ENCODE measurements around the gene PTTG2.

The PTTG2 gene

DNA sequence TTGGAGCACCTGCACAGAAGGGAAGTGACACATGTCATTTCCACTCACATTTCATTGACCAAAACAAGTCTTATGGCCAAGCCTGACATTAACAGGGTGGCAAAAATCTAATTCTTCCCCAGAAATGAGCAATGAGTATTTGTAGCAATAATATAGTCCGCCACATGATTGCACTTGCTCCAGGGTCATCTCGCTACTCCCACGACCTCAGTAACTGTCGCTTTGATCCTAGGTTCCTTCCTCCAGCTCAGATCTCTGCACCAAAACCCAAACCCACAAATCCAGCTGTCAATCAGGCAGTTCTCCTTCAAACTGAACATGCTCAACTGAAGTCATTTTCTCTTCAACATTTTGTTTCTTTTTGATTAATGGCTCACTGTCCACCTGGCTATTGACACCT is 25.2 kb upstream of the PTTG2 start:
- DNase-seq: no peak
- intact Hi-C loops (cut with DNase I; ENCODE audit: low total_unique reads): no loop called here
- H3K27ac ChIP-seq: no peak overlapping the region
- H3K9me3 ChIP-seq: no peaks in the 10 kb centered on the region
- no peaks in the 10 kb centered on the region for H3K27me3 ChIP-seq
- no peaks in the 10 kb centered on the region for H3K36me3 ChIP-seq
- TF ChIP-seq, protein P1, sequence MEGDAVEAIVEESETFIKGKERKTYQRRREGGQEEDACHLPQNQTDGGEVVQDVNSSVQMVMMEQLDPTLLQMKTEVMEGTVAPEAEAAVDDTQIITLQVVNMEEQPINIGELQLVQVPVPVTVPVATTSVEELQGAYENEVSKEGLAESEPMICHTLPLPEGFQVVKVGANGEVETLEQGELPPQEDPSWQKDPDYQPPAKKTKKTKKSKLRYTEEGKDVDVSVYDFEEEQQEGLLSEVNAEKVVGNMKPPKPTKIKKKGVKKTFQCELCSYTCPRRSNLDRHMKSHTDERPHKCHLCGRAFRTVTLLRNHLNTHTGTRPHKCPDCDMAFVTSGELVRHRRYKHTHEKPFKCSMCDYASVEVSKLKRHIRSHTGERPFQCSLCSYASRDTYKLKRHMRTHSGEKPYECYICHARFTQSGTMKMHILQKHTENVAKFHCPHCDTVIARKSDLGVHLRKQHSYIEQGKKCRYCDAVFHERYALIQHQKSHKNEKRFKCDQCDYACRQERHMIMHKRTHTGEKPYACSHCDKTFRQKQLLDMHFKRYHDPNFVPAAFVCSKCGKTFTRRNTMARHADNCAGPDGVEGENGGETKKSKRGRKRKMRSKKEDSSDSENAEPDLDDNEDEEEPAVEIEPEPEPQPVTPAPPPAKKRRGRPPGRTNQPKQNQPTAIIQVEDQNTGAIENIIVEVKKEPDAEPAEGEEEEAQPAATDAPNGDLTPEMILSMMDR (IDR thresholded peaks at IDR 0.05): no peak
- peaks cover 0 to 41% (median 14%) of the 10 kb centered on the region in 4 donors for H3K4me1 ChIP-seq
- no peak overlapping the region for H3K4me3 ChIP-seq

DNA sequence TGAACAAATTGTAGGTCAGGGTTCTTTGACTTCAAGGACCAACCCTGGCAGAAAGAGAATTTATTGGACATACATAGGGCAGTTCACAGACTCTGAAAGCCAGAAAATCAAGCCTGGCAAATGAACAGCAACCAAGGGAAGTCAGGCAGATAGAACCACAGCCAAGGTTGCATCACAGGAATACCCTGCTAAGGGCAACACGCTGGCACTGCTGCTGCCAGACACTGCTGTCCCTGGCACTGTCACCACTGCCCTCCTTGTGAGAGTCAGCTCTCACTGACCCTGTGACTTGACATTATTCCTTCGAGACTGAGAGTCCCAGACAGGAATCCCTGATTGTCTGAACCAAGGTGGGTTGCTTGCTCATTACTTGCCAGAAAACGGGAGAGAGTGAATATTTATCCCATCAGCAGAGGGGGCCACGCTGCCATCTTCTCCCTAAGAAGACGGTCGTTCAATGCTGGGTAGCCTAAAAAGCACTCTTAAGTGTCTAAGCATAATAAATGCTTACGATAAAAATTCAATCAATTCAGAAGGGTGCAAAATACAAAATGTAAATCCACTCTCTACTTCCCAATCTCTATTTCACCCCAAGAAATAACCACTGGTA is 23.2 kb upstream of the PTTG2 start:
- H3K4me1 ChIP-seq: peaks cover 0 to 34% (median 14%) of the 10 kb centered on the region in 4 donors
- peak; percentile 34 to 80 for DNase-seq
- intact Hi-C loops (cut with DNase I; ENCODE audit: low total_unique reads): no loop called here
- H3K36me3 ChIP-seq: no peaks in the 10 kb centered on the region
- H3K27me3 ChIP-seq: no peaks in the 10 kb centered on the region
- TF ChIP-seq, protein P1 (IDR thresholded peaks at IDR 0.05): peak in 1 of 2 experiments; percentile 6
- peak overlapping the region; percentile 30 to 43 for H3K27ac ChIP-seq
- no peak overlapping the region for H3K4me3 ChIP-seq
- no peaks in the 10 kb centered on the region for H3K9me3 ChIP-seq

GRCh38 chr4:37938208-37938607 is 22.0 kb upstream of the PTTG2 start:
- Histone ChIP-seq H3K9me3 (no peaks in the 10 kb centered on the region), H3K4me3 (no peak overlapping the region), H3K36me3 (no peaks in the 10 kb centered on the region), H3K27me3 (no peaks in the 10 kb centered on the region), H3K4me1 (peaks cover 0 to 25% (median 10%) of the 10 kb centered on the region in 4 donors), H3K27ac (no peak overlapping the region)
- TF ChIP-seq, protein P1 (IDR thresholded peaks at IDR 0.05): no peak
- no peak for DNase-seq
- intact Hi-C loops (cut with DNase I; ENCODE audit: low total_unique reads): no loop called here

GRCh38 chr4:37946503-37947179 is 13.6 kb upstream of the PTTG2 start:
- H3K4me1 ChIP-seq: peaks cover 0 to 30% (median 0%) of the 10 kb centered on the region in 4 donors
- H3K9me3 ChIP-seq: no peaks in the 10 kb centered on the region
- H3K27me3 ChIP-seq: no peaks in the 10 kb centered on the region
- no peak overlapping the region for H3K27ac ChIP-seq
- peak in 1 of 2 donors; percentile 59 for DNase-seq
- intact Hi-C loops (cut with DNase I; ENCODE audit: low total_unique reads): no loop called here
- TF ChIP-seq, protein P1 (IDR thresholded peaks at IDR 0.05): no peak
- H3K36me3 ChIP-seq: peaks cover 0 to under 1% (median 0%) of the 10 kb centered on the region in 3 donors
- no peak overlapping the region for H3K4me3 ChIP-seq

- H3K9me3 ChIP-seq: no peaks in the 10 kb centered on the region
- TF ChIP-seq, protein P1 (IDR thresholded peaks at IDR 0.05): no peak
- intact Hi-C loops (cut with DNase I; ENCODE audit: low total_unique reads): no loop called here
- no peak overlapping the region for H3K27ac ChIP-seq
- peaks cover 0 to 30% (median 0%) of the 10 kb centered on the region in 4 donors for H3K4me1 ChIP-seq
- no peak overlapping the region for H3K4me3 ChIP-seq
- H3K27me3 ChIP-seq: no peaks in the 10 kb centered on the region
- DNase-seq: no peak
- peaks cover 0 to 10% (median 0%) of the 10 kb centered on the region in 3 donors for H3K36me3 ChIP-seq
Measured at GRCh38 chr4:37948542-37948941, 11.7 kb upstream of the PTTG2 start.
